GM10266 (cell line): ENCODE data around the gene DCTD.

Source experiments
- DNase-seq: peaks from one replicate; pipeline ENCODE4 v3.0.0; 2012; ENCODE audit errors: extremely low spot score
- CTCF ChIP-seq: IDR thresholded peaks from 2 replicates; pipeline ENCODE4 v1.5.1; 2012; ENCODE audit warnings: mild to moderate bottlenecking, low read depth; ENCODE audit not compliant: control insufficient read depth, insufficient read depth; ENCODE audit errors: missing control alignments

The DCTD gene

GRCh38 chr4:182927505-182927904 lies 10.3 kb upstream of the DCTD start:
- no peak for DNase-seq
- TF ChIP-seq CTCF: no peak

GRCh38 chr4:182925855-182926254 lies 8.7 kb upstream of the DCTD start:
- DNase-seq: no peak
- no peak for TF ChIP-seq CTCF

- TF ChIP-seq CTCF: peak; percentile 79
- peak; percentile 66 for DNase-seq
Measured at GRCh38 chr4:182925298-182925757, 8.1 kb upstream of the DCTD start.

- DNase-seq: no peak
- TF ChIP-seq CTCF: no peak
Measured at GRCh38 chr4:182924497-182924896, 7.3 kb upstream of the DCTD start.

GRCh38 chr4:182923796-182924340 lies 6.7 kb upstream of the DCTD start:
- TF ChIP-seq CTCF: no peak
- DNase-seq: no peak

- TF ChIP-seq CTCF: no peak
- DNase-seq: no peak
Measured at GRCh38 chr4:182923366-182923765, 6.2 kb upstream of the DCTD start.

- DNase-seq: no peak
- TF ChIP-seq CTCF: no peak
Measured at GRCh38 chr4:182922501-182923284, 5.5 kb upstream of the DCTD start.
